Stimulated activated CD4-positive, alpha-beta T cell treated with anti-CD3 and anti-CD28 coated beads, Interleukin-4, amount 100 ng/mL, for 4 hours (primary cell): ENCODE data around the gene WDR38.

ENCODE experiments used
- DNase-seq, 2 experiments: peaks; one replicate each; pipeline ENCODE4 v3.0.0-alpha.2; 2020

Gene WDR38

GRCh38 chr9:124852829-124853531, at the start of gene WDR38:
WDR38 (plus strand) TSS chr9:124853460; CDS start chr9:124853532, 72 bp downstream.
- peak; percentile 60 to 75 for DNase-seq

GRCh38 chr9:124803911-124804310, 49.3 kb upstream of the WDR38 start:
- no peak for DNase-seq

- DNase-seq: no peak
Measured at GRCh38 chr9:124805186-124805585, 48.1 kb upstream of the WDR38 start.

- DNase-seq: no peak
Measured at GRCh38 chr9:124808246-124808956, 44.9 kb upstream of the WDR38 start.

GRCh38 chr9:124809211-124809610, 44.0 kb upstream of the WDR38 start:
- DNase-seq: no peak

GRCh38 chr9:124809741-124810500, 43.3 kb upstream of the WDR38 start:
- DNase-seq: no peak

- DNase-seq: no peak
Measured at GRCh38 chr9:124810663-124811355, 42.5 kb upstream of the WDR38 start.

GRCh38 chr9:124812441-124812876, 40.8 kb upstream of the WDR38 start:
- no peak for DNase-seq

- no peak for DNase-seq
Measured at GRCh38 chr9:124813041-124813440, 40.2 kb upstream of the WDR38 start.

GRCh38 chr9:124813501-124814163, 39.6 kb upstream of the WDR38 start:
- DNase-seq: no peak

- DNase-seq: no peak
Measured at GRCh38 chr9:124814164-124814535, 39.1 kb upstream of the WDR38 start.

- DNase-seq: no peak
Measured at GRCh38 chr9:124815601-124816000, 37.7 kb upstream of the WDR38 start.

- no peak for DNase-seq
Measured at GRCh38 chr9:124818431-124819281, 34.6 kb upstream of the WDR38 start.

- DNase-seq: no peak
Measured at GRCh38 chr9:124820698-124821623, 32.3 kb upstream of the WDR38 start.

- no peak for DNase-seq
Measured at GRCh38 chr9:124828489-124829333, 24.5 kb upstream of the WDR38 start.

- DNase-seq: no peak
Measured at GRCh38 chr9:124829334-124829669, 24.0 kb upstream of the WDR38 start.

- DNase-seq: no peak
Measured at GRCh38 chr9:124830593-124830992, 22.7 kb upstream of the WDR38 start.

GRCh38 chr9:124831642-124832364, 21.5 kb upstream of the WDR38 start:
- no peak for DNase-seq

- DNase-seq: no peak
Measured at GRCh38 chr9:124834591-124834990, 18.7 kb upstream of the WDR38 start.
